ENCODE results near the gene FBRSL1. TPM values are rescaled to one million over a fixed set of nuclear protein-coding genes. Genes with fewer than 3 reads are reported as not detected.
A peak's percentile ranks its signal among the peaks of the same experiment; 100 is the strongest.
"Not testable (repeated sequence)": the region's sequence is repeated elsewhere in the genome, so short reads cannot be mapped to it uniquely, and the experiment has no call there.

Gene FBRSL1
- total RNA-seq, 1 experiment from 2014 or later, result 15.5 TPM

DNA sequence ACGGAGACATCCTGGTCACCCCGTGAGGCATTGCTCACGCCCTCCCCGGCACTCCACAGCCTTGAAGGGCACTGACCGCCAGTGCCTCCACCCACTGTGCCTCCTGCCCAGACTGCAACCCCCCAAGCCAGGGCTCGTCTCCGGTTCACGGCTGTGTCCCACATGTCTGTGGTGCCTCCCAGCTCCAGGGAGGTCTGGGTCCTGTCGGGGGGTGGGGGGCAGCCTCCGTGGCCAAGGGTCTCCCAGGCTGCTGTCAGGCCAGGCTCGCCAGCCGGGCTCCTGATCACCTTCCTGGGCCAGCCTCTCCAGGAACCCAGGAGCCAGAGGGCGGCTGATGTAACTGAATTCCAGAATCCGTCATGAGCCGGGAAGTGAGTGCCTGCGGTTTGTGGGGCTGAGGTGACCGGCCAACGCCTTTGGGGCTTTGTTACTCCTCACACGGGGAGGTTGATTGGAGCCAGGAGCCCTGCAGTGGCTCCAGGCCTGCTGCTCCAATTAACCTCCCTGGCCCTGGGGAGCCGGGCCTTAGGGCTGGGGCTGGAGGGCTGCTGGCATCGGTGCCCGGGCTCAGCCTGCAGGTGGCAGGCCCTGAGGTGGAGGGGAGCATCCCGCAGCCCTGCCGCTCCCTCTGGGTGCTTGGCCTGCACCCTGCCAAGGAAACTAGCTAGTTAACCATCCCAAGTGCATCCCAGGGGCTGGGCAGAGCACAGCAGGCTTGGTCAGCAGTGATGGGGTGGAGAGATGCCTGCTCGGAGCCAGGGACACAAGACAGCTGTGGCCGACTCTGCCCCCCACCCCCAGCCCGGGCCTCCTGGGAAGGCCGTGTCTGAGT, 36.4 kb upstream of the FBRSL1 start:
- peak; percentile 58 for DNase-seq (ENCODE audit: low read depth)

- no peak for DNase-seq (ENCODE audit: low read depth)
Measured at GRCh38 chr12:132454193-132454932, 35.6 kb upstream of the FBRSL1 start.

- DNase-seq (ENCODE audit: low read depth), result no peak
Measured at GRCh38 chr12:132454933-132455418, 35.0 kb upstream of the FBRSL1 start.

- DNase-seq (ENCODE audit: low read depth), result no peak
Measured at GRCh38 chr12:132455565-132455964, 34.4 kb upstream of the FBRSL1 start.

GRCh38 chr12:132456186-132456943, 33.6 kb upstream of the FBRSL1 start:
- DNase-seq (ENCODE audit: low read depth), result no peak

DNA sequence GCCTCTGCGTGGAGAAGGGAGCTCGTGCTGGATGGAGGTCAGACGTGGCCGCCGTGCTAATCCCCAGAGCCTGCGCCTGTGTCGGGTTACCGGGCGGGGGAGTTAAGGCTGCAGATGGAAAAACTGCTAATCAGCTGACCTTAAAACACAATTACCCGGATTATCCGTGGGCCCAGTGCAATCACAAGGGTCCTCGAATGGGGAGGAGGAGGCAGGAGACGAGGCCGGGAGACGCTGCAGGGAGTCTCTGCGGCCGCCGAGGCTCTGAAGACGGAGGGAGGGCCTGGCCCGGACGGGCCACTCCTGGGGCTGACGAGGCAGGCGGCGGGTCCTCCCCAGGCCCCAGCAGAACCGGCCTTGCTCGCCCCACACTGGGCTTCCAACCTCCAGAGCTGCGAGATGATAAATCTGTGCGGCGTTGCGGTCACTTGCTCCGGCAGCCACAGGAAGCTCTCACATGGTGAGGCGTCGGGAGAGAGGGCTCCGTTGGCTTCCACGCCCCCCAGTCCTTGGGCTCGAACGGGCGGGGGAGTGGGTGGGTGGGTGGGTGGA, 32.9 kb upstream of the FBRSL1 start:
- no peak for DNase-seq (ENCODE audit: low read depth)

GRCh38 chr12:132458441-132458840, 31.5 kb upstream of the FBRSL1 start:
- no peak for DNase-seq (ENCODE audit: low read depth)

- DNase-seq (ENCODE audit: low read depth), result no peak
Measured at GRCh38 chr12:132458846-132459641, 30.9 kb upstream of the FBRSL1 start.

DNA sequence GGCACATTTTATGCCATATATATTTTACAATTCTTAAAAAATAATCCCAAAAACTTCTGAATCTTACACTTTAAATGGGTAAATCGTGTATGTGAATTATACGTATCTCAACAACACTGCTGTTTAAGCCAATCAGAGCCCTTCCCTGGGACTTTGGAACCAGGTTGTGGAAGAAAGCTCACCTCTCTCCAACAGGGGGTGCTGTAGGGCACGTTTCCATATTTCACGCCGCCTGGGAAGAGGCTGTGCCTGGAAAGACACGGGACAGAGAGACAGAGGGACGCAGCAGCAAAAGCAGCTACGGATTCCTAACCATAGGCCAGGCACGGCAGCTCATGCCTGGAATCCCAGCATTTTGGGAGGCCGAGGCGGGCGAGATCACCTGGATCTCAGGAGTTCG, 29.4 kb upstream of the FBRSL1 start:
- DNase-seq (ENCODE audit: low read depth), result no peak

DNA sequence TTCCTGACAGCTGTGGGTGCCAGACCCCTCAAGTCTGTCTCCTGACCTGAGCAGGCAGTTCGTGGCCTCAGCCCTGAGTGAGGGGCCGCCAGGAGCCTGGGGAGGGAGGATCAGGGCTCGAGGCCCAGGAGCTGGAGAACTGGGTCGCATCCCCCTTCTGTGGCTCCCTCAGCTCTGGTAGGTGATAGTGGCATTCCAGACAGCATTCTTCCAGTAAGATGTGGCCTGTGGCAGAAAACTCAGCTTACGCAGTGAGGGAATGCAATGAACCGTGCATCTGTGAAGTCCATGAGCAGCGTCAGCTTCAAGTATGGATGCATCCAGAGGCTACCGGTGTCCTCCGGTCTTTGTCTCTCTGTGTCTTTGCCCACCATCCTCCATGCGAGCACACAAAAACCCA, 28.4 kb upstream of the FBRSL1 start:
- no peak for DNase-seq (ENCODE audit: low read depth)

GRCh38 chr12:132462788-132463187, 27.2 kb upstream of the FBRSL1 start:
- no peak for DNase-seq (ENCODE audit: low read depth)

DNA sequence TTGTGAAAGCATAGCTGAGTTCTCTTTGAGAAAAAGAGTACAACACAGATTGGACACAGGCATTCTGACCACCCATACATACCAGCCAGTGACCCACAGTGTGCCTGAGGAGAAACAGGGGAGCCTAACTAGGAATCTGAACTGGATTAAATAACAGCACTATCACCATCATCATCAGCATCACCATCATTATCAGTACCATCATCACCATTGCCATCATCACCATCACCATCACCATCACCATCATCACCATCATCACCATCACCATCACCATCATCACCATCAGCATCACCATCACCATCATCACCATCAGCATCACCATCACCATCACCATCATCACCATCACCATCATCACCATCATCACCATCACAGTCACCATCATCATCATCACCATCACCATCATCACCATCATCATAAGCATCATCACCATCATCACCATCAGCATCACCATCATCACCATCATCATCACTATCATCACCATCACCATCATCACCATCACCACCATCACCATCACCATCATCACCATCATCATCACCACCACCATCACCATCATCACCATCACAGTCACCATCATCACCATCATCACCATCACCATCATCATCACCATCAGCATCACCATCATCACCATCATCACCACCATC, 26.5 kb upstream of the FBRSL1 start:
- DNase-seq (ENCODE audit: low read depth), result not testable (repeated sequence)

GRCh38 chr12:132464304-132464703, 25.6 kb upstream of the FBRSL1 start:
- not testable (repeated sequence) for DNase-seq (ENCODE audit: low read depth)

DNA sequence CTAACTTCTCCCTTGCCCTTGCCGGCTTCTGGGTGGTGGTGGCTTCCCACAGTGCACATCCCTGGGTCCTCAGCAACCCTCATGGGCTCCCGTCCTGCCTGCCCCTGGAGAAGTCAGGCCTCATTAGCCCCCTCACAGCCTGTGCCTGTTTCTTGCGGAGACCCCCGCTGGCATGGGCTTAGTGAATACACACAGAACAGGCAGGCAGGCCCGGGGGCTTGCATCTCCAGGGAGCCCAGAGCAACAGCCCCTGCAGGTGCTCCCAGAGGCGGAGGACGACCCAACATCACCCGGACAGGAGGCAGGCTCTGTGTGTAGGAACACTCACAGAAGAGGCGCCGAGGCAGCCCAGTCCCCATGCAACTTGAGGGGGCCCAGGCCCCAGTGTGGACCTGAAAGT, 25.1 kb upstream of the FBRSL1 start:
- DNase-seq (ENCODE audit: low read depth), result no peak

DNA sequence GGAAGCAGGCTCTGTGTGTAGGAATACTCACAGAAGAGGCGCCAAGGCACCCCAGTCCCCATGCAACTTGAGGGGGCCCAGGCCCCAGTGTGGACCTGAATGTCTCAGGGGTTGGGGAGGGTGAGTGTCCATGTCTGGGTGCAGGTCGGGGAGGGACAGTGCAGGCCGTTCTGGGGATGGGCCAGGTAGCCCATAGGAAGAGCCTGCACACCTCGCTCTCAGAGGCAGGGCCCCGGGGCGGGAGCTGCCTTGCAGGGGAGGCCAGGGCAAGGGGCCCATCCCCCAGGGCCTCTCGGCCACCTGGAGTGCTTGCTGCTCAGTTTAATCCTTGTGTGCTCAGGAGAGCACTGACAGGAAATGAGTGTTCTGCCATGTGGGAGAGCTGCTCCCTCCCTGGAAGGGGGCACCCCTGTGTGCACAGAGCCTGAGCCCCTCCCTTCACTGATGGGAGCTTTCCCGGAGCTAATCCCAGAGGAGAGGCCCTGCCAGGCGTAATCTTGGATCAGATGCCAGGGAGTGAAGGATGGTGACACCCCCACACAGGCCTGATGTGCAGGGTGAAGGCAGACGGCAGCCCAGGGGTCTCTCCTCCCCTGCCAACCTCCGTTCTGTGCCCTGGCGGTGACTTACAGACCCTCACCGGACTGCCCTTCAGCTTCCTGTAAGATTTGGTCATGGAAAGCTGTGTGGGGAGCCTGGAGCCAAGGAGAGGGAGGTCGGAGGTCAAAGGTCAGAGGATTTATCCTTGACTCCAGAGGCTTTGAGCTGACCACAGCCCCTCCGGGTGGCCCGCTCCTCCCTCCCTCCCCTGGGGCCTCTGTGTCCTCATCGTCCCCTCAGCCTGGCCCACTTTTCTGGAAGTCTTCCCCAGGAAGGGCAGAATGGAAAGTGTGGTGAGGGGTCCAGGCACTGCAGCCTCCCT, 24.4 kb upstream of the FBRSL1 start:
- DNase-seq (ENCODE audit: low read depth), result peak; percentile 74

GRCh38 chr12:132466241-132467201, 23.4 kb upstream of the FBRSL1 start:
- DNase-seq (ENCODE audit: low read depth), result no peak

DNA sequence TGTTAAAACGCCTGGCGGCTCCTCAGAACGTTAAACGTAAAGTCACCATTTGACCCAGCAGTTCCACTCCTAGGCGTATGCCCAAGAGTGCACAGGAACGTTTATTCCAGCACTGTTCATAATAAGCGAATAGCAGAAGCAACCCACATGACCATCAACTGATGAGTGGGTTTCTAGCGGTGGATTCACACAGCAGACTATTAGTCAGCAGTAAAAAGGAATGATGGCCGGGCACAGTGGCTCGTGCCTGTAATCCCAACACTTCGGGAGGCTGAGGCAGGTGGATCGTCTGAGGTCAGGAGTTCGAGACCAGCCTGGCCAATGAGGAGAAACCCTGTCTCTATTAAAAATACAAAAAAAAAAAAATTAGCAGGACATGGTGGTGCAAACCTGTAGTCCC, 22.4 kb upstream of the FBRSL1 start:
- DNase-seq (ENCODE audit: low read depth), result no peak

DNA sequence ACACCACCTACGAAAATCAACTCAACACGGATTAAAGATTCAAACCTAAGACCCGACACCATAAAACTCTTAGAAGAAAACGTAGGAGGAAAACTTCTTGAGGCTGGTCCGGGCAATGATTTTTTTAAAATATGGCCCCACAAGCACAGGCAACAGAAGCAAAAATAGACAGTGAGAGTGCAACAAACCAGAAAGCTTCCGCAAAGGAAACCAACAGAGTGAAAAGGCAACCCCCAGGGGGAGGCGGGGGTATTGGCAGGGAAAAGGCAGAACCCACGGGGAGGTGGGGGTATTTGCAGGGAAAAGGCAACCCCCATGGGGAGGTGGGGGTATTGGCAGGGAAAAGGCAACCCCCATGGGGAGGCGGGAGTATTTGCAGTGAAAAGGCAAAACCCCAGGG, 20.5 kb upstream of the FBRSL1 start:
- no peak for DNase-seq (ENCODE audit: low read depth)
